Stimulated activated naive CD8-positive, alpha-beta T cell treated with anti-CD3 and anti-CD28 coated beads, Interleukin-15, amount 100 ng/mL, for 72 hours (primary cell): ENCODE measurements around the gene VANGL2.

Source experiments
- ATAC-seq: fragments of 150-1000 bp; cut with Tn5 transposase; 2 replicates; pipeline ENCODE4 v1.10.0; 2021; ENCODE audit warnings: mild to moderate bottlenecking, moderate library complexity
- DNase-seq, 2 donors: peaks; one replicate each; pipeline ENCODE4 v3.0.0; 2021 to 2022
- H3K27ac Mint-ChIP-seq, 2 donors: one replicate each; pipeline ENCODE4 v1.8.0; 2022; ENCODE audit warnings: mild to moderate bottlenecking in 2 of 2, mixed read lengths in 2 of 2, moderate library complexity in 2 of 2
- H3K27me3 Mint-ChIP-seq: one replicate; pipeline ENCODE4 v1.8.0; 2022; ENCODE audit warnings: mixed read lengths
- H3K4me1 Mint-ChIP-seq: one replicate; pipeline ENCODE4 v1.8.0; 2022; ENCODE audit warnings: mild to moderate bottlenecking, mixed read lengths
- H3K4me3 Mint-ChIP-seq, 2 donors: one replicate each; pipeline ENCODE4 v1.8.0; 2022; ENCODE audit warnings: mild to moderate bottlenecking in 2 of 2, mixed read lengths in 2 of 2, moderate library complexity in 1 of 2
- H3K9me3 Mint-ChIP-seq, 2 donors: one replicate each; pipeline ENCODE4 v1.8.0; 2022; ENCODE audit warnings: mixed read lengths in 2 of 2

Gene VANGL2

DNA sequence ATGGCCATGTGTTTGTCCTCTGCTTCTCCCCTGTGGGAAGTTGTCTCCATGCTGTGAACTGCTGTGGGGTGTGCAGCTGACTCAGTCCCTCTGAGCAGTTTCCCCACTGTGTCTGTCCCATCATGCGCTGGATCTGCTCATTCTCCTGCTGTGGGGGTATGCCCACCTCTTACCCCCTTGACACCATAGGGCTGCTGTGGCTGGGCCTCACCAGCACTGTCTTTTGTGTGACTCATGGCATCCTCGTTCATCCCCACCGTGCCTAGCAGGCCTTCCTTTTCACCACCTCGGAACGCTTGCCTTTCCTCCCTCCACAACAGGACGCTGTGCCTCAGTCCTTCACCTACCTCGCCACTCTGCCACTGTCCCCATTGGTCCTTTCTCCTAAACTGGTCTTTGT lies 27.3 kb downstream of the VANGL2 start:
- Mint-ChIP-seq H3K4me1 (peaks cover 52% of the 10 kb centered on the region), H3K4me3 (no peak overlapping the region)

DNA sequence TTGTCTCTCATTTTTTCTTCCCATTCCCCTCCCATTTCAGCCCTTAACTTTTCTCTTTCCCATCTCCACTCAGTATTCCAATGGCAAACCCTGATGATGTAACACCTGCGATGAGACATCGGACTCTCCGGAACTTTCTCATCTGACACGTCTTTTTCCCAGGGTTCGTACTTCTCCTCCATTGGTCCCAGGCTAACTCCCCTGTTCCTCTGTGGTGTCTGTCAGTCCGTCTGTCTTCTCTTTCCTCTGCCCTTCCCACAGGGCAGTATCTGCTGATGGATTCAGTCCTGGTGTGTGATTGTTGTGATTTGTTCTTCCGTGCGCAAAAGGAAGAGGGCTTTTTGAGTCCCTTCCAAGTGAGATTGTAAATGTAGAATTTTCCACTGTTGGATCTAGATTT lies 27.7 kb downstream of the VANGL2 start:
- peak overlapping the region; percentile 11 to 41 for H3K4me3 Mint-ChIP-seq
- no peaks in the 10 kb centered on the region for H3K27me3 Mint-ChIP-seq
- H3K27ac Mint-ChIP-seq, result peak overlapping the region; percentile 48 to 79
- ATAC-seq, result no peak
- H3K4me1 Mint-ChIP-seq, result peaks cover 56% of the 10 kb centered on the region
- peaks cover under 1 to 3% of the 10 kb centered on the region in 2 donors for H3K9me3 Mint-ChIP-seq
- DNase-seq, result no peak

More for the DNA sequence above, 27.3 kb downstream of the VANGL2 start:
- ATAC-seq, result no peak
- H3K27ac Mint-ChIP-seq, result peak overlapping the region in 1 of 2 donors; percentile 46
- DNase-seq, result no peak
- no peaks in the 10 kb centered on the region for H3K27me3 Mint-ChIP-seq
- H3K9me3 Mint-ChIP-seq, result no peaks in the 10 kb centered on the region

DNA sequence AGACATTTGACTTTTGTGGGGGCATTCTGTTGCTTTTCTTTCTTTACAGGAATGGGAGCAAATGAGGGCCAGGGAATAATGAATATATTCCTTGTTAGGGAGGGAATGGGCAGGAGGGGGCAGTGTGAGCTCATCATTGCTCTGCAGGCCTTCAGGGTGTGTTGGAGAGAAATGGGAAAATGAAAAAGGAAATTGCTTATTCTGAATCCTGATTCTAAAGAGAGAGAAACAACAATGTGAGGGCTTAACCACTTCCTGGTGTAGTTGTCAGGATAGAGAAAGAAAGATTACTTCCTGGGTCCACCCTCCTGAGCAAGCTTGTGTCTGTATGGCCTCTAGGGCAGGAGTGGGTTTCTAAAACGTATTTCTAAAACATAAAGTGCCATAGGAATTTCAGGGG lies 28.3 kb downstream of the VANGL2 start:
- Mint-ChIP-seq H3K4me3 (peak overlapping the region; percentile 42 to 48), H3K27me3 (no peaks in the 10 kb centered on the region), H3K9me3 (peaks cover 7 to 10% of the 10 kb centered on the region in 2 donors), H3K4me1 (peaks cover 62% of the 10 kb centered on the region), H3K27ac (peak overlapping the region; percentile 81 to 89)
- peak; percentile 69 for ATAC-seq
- DNase-seq, result no peak

DNA sequence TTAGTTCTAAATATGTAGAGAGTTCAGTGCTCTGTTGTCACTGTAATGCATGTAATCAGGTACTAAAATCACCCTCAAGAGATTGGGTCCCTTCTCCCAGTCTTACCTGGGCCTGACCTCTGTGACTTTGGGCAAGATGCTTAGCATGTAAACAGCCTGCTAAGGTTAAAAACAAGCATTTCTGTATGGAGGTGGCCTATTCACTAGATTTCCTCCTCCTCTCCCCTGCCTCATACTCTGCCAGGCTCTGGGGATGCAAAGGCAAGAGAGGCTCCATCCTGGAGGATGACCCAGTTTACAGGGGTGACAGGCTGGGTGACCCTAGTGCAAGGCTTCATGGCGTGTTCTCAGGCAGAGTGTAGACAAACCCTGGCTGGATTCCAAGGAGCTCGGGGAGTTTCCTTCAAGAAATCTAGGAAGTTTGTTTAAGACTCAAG lies 28.8 kb downstream of the VANGL2 start:
- peak overlapping the region; percentile 81 to 93 for H3K27ac Mint-ChIP-seq
- DNase-seq, result no peak
- H3K27me3 Mint-ChIP-seq, result no peaks in the 10 kb centered on the region
- peaks cover 63% of the 10 kb centered on the region for H3K4me1 Mint-ChIP-seq
- H3K4me3 Mint-ChIP-seq, result peak overlapping the region; percentile 42 to 48
- H3K9me3 Mint-ChIP-seq, result peaks cover 12 to 14% of the 10 kb centered on the region in 2 donors
- peak; percentile 53 for ATAC-seq

DNA sequence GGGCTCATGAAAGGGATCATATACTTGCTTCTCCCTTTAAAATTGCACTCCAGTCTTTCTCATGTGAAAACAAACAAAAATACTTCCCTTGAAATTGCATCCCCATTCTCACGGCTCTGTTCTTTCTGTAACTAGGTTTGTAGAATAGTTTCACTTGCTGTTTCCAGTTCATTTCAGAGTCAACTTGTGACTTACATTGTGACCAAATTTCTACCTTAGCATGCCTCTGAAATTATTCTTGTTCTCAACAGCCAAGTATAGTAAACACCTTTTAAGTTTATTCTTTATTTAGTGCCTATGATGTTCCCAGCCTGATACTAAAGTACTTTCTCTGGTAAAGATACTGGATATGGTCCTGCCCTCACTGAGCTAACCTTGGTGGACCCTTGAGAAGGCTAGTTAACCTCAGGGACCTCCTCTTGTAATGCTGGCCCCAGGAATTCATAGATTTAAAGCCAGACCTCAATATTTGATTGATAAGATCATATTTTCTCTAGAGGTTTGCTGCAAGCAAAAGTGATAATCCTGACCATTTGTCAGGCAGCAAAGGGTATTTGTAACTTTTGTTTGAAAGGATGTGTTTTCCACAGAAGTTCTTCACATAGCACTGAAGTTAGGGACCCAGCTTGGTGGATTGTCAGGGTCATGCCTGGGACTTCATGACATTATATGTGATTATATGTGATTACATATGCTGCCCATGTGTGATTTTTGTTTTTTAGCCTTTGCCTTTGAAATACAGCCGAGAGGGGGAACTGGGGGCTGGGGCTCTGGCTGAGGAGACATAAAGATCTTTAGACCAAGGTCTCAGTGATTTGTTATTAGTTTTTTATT lies 29.6 kb downstream of the VANGL2 start:
- Mint-ChIP-seq H3K27ac (peak overlapping the region; percentile 81 to 93), H3K4me3 (peak overlapping the region; percentile 42 to 76), H3K27me3 (no peaks in the 10 kb centered on the region), H3K9me3 (peaks cover 20 to 22% of the 10 kb centered on the region in 2 donors), H3K4me1 (peaks cover 63% of the 10 kb centered on the region)
- ATAC-seq, result peak; percentile 80
- DNase-seq, result no peak

DNA sequence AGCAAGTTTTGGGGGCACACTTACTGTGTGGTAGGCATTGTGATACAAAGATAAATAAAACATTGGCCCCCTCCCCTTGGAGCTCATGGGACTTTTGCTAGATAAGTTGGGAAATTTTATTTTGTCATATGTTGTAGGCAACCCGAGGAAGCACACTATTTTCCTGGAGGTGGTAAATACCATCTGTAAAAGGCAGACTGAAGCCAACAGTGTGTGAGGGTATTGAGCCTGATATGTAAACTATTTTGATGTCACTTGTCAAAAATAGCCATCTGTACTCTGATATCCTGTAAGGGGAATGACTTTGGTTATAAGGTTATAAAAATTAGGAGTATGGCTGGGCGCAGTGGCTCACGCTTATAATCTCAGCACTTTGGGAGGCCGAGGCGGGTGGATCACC lies 30.6 kb downstream of the VANGL2 start:
- no peaks in the 10 kb centered on the region for H3K27me3 Mint-ChIP-seq
- H3K4me1 Mint-ChIP-seq, result peaks cover 63% of the 10 kb centered on the region
- H3K9me3 Mint-ChIP-seq, result peaks cover 28 to 32% of the 10 kb centered on the region in 2 donors
- peak overlapping the region; percentile 7 to 29 for H3K4me3 Mint-ChIP-seq
- peak overlapping the region; percentile 82 to 89 for H3K27ac Mint-ChIP-seq
- DNase-seq (no peak), ATAC-seq (no peak)

DNA sequence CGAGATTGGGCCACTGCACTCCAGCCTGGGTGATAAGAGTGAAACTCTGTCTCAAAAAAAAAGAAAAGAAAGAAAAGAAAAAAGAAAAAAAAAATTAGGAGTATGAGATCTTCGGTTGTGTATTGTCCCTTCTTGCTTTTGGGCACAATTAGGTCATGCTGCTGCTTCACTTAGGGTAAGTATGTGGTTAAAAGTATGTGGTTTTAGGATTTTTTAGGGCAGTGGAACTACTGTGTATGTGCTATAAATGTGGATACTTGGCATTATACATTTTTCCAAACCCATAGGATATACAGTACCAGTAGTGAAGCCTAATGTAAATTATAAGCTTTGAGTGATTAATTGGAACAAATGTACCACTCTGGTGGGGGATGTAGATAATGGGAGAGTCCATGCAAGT lies 31.2 kb downstream of the VANGL2 start:
- Mint-ChIP-seq H3K27ac (peak overlapping the region; percentile 58 to 89), H3K9me3 (peaks cover 32 to 35% of the 10 kb centered on the region in 2 donors), H3K4me1 (peaks cover 63% of the 10 kb centered on the region), H3K27me3 (no peaks in the 10 kb centered on the region), H3K4me3 (peak overlapping the region; percentile 5 to 29)
- ATAC-seq (no peak), DNase-seq (no peak)

DNA sequence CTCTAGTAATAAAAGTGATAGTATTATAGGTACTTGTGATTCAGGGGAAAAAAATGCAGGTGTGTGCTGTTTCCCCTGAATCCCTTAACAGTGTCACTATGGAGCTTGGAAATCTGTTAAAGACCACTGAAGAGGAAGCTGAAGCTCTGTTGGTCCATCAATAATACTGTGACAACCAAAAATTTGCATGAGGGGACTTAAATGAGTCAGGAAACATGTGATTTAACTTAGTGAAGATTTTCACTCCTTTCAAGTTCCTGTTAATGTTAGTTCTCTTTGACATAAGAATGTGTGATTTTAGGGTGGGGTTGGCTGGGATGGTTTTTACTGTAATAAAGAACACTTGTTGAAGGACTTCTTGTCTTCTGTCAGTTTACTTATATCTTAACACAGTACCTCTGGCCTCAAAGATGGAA lies 32.0 kb downstream of the VANGL2 start:
- Mint-ChIP-seq H3K4me1 (peaks cover 69% of the 10 kb centered on the region), H3K27me3 (no peaks in the 10 kb centered on the region), H3K4me3 (peak overlapping the region in 1 of 2 donors; percentile 16), H3K27ac (peak overlapping the region; percentile 77 to 89), H3K9me3 (peaks cover 32 to 35% of the 10 kb centered on the region in 2 donors)
- ATAC-seq, result peak; percentile 60
- DNase-seq, result no peak

DNA sequence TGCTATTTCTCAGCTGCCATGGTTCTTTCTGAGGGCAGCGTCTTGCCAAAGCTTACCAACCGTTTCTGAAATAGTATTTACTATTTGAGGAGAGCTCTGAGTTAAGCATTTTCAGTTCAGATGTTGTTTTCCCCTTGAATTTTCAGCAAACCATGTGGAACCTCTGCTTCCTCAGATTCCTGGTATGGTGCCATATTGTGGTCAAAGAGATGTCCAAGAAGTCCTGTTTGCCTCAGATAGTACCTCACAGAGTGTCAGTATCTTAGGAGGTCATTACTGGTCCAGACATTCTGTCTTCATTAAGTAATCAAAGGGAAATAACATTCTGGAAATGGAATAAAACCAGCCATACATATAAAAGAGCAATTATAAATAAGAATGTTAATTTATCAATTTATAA lies 36.6 kb downstream of the VANGL2 start:
- no peaks in the 10 kb centered on the region for H3K27me3 Mint-ChIP-seq

DNA sequence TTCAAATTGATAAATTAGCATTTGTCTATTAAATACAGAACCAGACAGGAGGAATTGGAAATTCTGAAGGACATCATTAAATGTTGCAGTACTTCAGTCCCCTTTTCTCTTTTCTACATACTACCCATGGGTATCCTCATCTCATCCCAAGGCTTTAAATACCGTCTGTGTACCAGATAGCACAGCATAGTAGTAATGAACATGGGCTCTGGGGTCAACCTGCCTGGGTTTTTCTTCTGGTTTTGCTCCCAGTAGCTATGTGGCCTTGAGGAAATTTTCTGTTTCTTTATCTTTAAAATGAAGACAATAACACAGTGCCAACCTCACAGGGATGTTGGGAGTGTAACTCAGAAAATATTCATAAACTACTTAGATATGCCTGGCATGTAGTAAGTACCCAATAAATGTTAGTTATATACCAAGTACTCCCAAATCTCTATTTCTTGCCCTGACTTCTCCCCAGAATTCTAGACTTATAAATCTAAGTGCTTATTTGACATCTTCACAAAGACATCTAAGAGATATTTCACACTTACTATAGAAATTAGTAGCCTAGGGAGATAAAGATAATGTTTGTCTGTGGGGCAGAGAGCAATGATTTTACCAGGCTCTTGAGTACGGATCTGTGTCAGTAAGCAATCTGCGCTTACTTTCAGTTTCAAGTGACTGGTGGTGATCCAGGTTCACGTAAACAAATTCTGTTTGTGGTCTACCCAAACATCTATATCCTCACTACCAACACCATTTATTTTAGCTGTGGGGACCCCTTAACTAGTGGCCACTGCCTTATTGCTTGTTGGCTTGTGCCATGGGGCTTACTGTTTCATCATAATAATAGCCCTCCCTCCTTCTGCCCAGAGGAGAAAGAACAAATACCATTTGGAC lies 37.3 kb downstream of the VANGL2 start:
- H3K9me3 Mint-ChIP-seq, result peaks cover 32 to 35% of the 10 kb centered on the region in 2 donors
- peak overlapping the region; percentile 68 to 87 for H3K4me3 Mint-ChIP-seq
- peak overlapping the region; percentile 96 to 99 for H3K27ac Mint-ChIP-seq
- ATAC-seq, result peak; percentile 96
- peak; percentile 38 to 54 for DNase-seq
- peaks cover 34% of the 10 kb centered on the region for H3K4me1 Mint-ChIP-seq
- H3K27me3 Mint-ChIP-seq, result no peaks in the 10 kb centered on the region

More for the DNA sequence above, 36.6 kb downstream of the VANGL2 start:
- peaks cover 32 to 35% of the 10 kb centered on the region in 2 donors for H3K9me3 Mint-ChIP-seq
- H3K27ac Mint-ChIP-seq, result peak overlapping the region; percentile 65 to 85
- peak overlapping the region; percentile 38 to 87 for H3K4me3 Mint-ChIP-seq
- DNase-seq (no peak), ATAC-seq (no peak)
- peaks cover 41% of the 10 kb centered on the region for H3K4me1 Mint-ChIP-seq

DNA sequence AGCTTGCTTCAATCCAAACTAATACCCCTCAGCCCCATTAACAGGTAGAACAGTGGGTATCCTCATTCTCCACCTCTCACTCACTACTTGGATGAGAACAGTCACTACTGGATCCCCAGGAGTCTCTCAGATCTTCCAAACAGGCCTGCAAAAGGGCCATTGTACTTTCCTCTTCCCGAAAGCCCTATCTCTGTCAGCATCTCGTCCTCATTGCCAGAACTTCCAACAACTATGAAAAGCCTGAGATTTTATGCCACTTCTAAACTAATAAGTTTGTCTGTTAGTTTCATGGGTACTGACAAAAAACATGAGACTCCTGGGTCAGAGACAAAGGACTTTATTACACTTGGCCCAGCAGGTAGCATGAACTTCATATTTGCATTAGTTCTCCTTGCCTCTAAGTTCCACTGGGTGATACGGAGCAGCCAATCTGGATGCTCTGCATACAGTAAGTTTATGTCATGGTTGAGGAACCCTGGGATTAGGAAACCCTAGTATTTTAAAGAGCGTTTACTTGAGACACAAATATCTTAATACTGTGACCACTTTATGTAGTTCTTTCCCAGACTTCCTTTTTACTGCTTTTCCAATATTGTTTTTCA lies 38.1 kb downstream of the VANGL2 start:
- Mint-ChIP-seq H3K27ac (peak overlapping the region; percentile 96 to 99), H3K4me1 (peaks cover 30% of the 10 kb centered on the region), H3K9me3 (peaks cover 28% of the 10 kb centered on the region in 2 donors), H3K4me3 (peak overlapping the region; percentile 68 to 87), H3K27me3 (no peaks in the 10 kb centered on the region)
- DNase-seq (no peak), ATAC-seq (no peak)

DNA sequence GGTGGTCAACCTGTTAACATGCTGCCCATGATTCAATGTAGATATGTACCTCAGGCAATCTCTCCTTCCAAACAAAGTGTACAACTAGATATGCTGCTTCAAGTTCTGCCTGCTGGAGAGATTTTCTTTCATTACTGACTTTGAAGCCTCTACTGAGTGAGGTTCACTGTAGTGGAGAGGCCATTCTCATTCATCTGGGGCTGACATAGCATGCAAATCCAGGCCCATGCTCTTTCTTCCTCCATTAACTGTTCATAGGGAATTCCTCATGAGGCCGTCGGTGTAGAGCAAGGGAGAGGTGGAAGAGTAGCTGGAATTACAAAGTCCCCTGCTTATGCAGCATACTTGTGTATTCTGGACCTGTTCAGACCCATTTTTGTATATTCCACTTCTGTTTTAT lies 38.6 kb downstream of the VANGL2 start:
- Mint-ChIP-seq H3K27ac (peak overlapping the region in 1 of 2 donors; percentile 99), H3K27me3 (no peaks in the 10 kb centered on the region), H3K4me1 (peaks cover 32% of the 10 kb centered on the region), H3K9me3 (peaks cover 22 to 23% of the 10 kb centered on the region in 2 donors), H3K4me3 (peak overlapping the region in 1 of 2 donors; percentile 87)
- no peak for DNase-seq
- ATAC-seq, result no peak

DNA sequence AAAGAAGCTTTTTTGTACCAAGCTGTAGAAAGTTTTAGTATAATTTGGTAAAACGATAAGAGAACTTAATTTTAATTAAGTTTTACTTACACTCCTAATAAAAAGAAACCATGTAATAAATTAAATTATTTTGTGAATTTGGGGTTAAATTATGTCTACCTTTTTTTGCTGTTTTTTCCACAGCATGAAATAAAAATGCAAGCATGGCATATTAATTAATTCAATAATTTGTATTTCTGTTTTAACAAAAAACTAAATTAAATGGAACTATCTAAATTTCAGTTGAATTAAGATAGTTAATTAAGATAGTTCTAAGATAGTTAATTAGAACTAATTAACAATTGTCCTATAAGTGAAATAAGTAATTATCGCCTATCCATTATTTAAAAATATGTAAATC lies 39.4 kb downstream of the VANGL2 start:
- Mint-ChIP-seq H3K4me1 (peaks cover 36% of the 10 kb centered on the region), H3K4me3 (no peak overlapping the region), H3K27me3 (no peaks in the 10 kb centered on the region), H3K9me3 (peaks cover 15% of the 10 kb centered on the region in 2 donors), H3K27ac (no peak overlapping the region)
- ATAC-seq (no peak), DNase-seq (no peak)

DNA sequence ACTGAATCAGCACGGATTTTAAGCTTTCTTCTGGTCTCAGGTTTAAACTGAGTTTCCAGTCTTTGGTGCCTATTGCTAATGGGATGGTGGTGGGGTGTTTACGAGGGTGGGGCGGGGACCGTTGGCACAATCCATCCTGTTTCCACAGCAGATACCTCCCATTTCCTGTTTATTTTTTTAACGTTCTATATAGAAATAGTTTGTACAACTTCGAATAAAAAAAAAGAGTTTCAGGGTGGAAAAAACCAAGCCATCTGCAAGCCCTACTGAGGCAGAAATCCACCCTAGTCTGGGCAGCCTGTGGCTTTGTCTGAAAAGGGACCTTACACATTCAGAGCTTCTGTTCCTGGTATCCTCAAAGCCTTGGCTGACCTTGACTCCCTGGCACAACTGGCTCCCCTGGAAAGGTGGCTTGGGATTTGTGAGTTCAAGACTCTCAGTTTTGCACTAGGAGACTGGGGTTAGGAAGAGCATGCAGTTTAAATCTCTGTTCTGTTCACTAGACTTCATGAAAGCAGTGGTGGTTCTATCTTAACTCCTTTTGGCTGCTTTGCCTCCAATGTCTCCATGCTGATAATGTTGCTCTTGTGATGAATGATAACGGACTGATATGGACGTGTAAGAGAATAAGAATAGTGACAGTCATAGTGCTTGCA lies 46.7 kb downstream of the VANGL2 start:
- Mint-ChIP-seq H3K4me3 (peak overlapping the region; percentile 7 to 13), H3K4me1 (peaks cover 60% of the 10 kb centered on the region), H3K27me3 (no peaks in the 10 kb centered on the region), H3K27ac (peak overlapping the region in 1 of 2 donors; percentile 6), H3K9me3 (peaks cover 0 to 4% of the 10 kb centered on the region in 2 donors)
- ATAC-seq (no peak), DNase-seq (no peak)

DNA sequence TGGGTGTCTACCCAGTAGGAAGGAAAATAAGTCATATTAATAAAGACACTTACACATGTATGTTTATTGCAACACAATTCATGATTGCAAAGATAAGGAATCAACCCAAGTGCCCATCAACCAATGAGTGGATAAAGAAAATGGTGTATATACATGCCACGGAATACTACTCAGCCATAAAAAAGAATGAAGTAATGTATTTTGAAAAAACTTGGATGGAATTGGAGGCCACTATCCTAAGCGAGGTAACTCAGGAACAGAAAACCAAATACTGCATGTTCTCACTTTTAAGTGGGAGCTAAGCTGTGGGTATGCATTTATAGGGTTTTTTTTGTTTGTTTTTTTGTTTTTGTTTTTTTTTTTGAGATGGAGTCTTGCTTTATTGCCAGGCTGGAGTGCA lies 49.1 kb downstream of the VANGL2 start:
- no peak overlapping the region for H3K4me3 Mint-ChIP-seq
- H3K9me3 Mint-ChIP-seq, result peaks cover 0 to 4% of the 10 kb centered on the region in 2 donors
- H3K27me3 Mint-ChIP-seq, result no peaks in the 10 kb centered on the region
- ATAC-seq (no peak), DNase-seq (no peak)
- peaks cover 66% of the 10 kb centered on the region for H3K4me1 Mint-ChIP-seq
- H3K27ac Mint-ChIP-seq, result no peak overlapping the region
